Kidney capillary endothelial cell (primary cell): ENCODE data around the gene VPS33B.
"Not testable (repeated sequence)": the region's sequence is repeated elsewhere in the genome, so short reads cannot be mapped to it uniquely, and the experiment has no call there.

Source experiments
- DNase-seq: peaks from one replicate; pipeline ENCODE4 v3.0.0-alpha.2; 2018; ENCODE audit warnings: low spot score

The VPS33B gene

DNA sequence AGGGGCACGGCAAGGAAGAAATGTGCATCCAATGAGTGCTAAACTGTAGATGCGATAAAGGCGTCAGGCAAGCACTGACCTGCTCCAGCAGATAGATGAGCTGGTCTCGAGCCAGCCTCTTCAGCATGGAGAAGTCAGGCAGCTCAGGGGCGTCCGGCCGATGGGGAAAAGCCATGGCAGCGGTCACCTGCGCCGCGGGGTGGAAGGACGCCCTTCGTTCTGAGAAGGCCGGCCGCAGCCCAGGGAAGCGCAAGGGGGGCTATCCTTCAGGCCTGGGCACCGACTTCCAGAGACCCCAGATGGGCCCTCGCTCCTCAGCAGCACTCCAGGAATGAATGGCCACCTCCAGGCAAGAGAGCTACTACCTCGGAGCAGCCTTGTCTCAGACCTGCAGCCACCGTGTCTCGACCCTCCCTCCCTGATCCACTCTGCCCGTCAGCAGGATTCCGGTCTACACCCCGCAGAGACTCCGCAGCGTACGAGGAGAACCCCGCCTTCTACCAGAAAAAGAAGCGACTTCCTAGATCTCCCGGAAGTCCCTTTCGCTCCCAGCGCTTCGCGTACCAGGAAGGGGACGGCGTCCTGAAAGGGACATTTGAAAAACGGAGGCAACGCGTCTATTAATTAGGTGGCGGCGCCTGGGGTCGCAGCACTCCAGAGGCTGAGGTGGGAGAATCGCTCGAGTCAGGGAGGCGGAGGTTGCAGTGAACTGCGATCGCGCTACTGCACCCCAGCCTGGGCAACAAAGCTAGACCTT lies at the start of gene VPS33B:
VPS33B (minus strand) TSS at position 520 of the 757 bp plus-strand sequence; CDS start at position 175, 345 bp downstream.
- peak; percentile 76 for DNase-seq

DNA sequence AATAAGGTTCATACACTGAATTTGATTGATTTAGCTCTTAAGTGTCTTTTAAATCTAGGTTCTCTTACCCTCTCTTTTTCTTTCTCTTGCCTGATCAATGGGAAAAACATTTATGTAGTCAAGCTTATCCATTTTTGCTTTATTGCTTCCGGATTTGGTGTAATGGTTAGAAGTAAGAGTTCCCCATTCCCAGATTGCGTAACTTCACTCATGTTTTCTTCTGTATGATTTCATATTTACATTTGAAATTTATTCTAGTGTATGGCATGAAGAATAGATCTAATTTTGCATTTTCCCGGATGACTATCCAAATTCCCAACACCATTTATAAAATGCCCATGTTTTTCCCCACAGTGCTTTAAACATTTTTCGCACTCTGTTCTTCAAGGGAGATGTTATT lies 49.8 kb upstream of the VPS33B start:
- DNase-seq = no peak

DNA sequence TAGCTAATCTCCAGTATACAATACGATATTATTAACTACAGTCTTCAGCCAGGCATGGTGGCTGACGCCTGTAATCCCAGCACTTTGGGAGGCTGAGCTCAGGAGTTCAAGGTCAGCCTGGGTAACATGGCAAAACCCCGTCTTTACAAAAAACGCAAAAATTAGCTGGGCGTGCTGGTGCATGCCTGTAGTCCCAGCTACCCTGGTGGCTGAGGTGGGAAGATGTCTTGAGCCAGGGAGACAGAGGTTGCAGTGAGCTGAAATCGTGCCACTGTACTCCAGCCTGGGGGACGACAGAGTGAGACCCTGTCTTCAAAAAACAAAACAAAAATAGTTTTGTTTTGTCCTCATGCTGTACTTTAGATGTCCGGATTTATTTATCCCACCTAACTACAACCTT lies 48.5 kb upstream of the VPS33B start:
- no peak for DNase-seq

DNA sequence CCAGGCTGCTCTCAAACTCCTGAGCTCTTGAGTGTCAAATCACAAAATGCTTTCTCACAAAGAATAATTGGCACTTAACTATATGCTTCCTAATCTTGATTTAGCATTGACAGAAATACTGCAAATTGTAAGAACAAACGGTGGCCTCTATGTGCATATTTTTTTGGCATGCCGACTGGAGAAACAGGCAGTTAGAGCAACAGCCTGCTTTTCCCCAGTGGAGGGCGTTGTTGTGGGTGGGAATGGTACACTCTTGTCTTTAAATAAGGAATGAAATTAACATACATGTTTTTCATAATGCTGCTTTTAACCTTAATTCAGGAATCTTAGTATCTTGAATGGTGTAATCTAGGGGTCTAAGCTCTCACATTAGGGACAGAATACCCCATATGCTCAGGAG lies 46.6 kb upstream of the VPS33B start:
- DNase-seq = no peak

DNA sequence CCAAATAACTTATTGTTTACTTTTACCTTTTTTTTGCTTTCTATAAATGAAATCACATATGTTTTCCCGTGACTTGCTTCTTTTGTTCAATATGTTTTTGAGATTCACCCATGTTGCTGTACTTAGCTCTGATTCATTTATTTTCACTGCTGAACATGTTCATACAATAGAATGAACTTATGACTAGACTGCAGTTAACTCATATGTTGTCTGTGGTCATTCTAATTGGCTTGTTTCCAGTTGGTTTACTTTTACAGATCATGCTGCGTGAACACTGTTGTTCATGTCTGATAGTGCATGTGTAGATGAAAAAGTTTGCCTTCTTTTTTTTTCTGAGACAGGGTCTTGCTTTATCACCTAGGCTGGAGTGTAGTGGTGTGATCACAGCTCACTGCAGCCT lies 46.0 kb upstream of the VPS33B start:
- no peak for DNase-seq

DNA sequence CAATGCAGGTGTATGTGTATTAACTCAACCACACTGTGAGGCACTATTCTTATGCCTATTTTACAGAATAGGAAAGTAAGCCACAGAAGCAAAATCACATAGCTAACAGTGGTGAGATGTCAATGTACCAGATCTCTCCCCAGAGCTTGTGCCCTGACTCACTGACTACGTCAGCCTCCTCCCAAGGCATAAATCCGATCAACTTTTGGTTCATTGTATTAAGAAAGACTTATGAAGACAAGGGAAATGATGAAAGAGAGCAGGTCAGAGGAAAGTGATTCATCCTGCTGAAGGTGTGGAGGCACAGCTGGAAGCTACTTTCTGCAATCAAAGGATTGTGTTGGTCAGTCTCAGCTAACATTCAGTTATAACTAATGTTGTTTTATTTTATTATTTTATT lies 44.6 kb upstream of the VPS33B start:
- DNase-seq = no peak

DNA sequence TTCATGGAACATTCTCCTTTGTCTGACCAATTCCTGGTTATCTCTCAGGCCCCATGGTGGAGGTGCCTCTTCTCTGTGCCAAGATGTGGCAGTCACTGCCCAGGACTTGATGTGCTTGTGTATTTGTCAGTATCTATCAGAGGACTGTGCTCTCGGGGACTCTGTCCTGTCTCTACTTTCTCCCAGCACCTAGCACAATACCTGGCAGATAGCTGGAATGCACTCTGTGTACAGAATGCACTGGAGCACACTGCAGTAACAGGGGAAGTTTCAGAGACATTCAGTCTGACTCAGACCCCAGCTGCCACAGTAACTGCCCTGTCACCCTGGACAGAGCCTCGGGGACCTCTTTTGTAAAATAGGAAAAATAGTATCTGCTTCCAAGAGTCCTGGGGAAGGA lies 43.1 kb upstream of the VPS33B start:
- no peak for DNase-seq

DNA sequence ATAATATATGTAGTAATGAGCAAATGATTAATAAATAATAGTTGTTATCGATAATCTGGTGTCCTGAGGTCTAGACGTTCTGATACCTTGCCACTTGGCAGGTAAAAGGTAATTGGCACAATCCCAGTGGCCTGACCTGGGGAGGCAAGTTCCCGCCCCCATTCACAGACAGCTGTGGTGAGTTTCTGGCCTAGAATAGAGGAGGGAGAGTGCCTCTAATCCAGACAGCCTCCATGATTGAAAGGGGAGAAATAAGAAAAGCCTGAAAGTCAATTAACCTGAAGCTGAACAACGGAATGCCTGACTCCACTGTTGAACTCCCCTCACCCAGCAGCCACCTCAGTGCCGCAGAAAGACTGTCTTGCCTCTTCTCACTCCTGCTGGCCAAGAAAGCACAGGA lies 39.6 kb upstream of the VPS33B start:
- no peak for DNase-seq

DNA sequence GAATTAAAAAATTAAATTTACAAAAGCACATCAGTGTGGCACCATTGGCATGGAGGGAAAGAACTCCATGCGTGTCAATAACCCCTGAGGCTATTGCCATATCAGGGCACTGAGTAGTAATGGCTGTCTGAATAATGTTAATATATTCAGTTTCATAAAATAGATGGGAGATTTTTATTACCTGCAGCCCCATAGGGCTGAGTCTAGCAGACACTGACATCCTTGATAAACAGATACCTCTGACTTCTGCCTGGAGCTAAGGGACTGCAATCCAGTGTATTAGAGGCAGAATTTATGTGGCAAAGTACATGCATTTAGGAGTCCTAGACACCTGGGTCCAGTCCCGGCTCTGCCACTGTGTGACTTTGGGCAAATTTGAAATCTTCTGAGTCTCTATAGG lies 38.8 kb upstream of the VPS33B start:
- DNase-seq = no peak

DNA sequence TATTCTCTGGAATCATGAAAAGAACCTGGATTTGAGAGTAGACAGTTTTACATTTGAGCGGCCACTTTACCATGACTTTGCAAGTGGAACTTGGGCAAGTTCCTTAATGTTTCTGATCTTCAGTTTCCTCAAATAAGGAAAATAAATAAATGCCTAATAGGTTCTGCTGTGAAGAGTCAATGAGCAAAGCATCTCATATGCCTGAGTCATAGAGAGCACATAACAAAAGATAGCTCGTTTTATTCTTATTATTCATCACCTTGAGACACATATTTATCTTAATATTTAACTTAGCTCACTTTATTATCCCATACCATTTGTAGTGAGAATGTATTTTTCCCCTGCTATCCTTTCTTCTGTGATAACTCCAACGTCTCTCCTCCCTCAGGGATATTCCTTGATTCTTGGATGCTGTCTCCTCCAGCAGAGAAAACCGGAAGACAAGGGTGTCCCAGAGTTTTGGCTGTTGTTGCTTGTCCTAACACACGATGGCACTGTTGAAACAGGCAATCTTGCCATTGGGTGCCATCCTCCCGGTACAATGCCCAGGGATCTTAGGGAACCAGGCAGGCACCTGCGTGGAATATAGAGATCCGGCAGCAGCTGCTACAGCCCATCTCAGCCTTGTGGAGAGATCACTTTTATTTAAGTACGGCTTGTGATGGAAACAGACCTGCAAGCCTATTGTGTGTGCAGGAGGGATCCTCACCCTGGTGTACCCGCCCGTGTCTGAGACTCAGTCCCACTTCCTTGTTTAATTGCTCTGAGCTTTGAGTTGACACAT lies 33.3 kb upstream of the VPS33B start:
- peak; percentile 47 for DNase-seq

DNA sequence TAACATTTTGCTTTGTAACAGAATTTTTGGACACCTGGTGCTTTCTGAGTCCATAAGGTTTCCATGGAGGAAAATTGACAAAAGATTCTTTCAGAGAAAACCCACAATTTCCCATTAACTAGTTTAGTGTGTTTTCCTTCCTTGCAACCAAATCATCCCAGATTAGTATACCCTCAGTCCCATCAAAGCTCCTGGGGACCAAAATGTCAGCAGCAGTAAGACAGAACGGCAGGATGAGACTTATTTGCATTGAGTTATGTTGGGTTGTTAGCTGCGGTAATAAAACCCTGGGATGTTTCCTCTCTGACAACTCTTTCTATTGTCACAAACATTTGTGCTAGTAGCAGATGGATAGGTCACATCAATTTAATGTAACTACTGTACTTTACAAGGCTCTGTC lies 32.4 kb upstream of the VPS33B start:
- no peak for DNase-seq

DNA sequence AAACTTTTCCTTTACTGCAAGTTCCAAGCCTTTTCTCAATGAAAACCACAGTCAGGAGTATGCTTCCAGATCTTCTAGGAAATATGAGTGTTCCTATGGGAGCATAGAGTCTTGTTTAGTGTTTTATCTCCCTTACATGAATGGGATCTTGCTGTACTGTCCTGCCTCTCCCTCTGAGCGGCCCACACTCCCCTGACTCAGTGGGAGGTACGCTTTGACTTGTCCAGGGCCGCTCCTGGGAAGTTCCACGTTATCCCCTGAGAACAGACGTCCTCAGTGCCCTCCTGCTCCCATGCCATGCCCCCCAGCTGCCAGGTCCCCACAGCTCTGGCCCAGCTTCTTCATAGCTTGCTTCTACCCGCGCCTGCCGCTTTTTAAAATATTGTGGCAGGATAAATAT lies 28.9 kb upstream of the VPS33B start:
- no peak for DNase-seq

DNA sequence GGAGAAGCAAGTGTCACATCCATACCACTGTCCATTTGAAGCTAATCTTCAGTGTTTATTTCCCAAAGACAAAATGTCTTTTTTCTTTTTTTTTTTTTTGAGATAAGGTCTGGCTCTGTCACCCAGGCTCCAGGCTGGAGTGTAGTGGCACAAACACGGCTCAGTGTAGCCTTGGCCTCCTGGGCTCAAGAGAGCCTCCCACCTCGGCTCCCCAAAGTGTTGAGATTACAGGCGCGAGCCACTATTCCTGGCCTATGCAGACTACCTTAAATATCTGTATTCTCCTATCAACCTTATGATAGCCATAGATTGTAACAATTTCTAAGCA lies 27.7 kb upstream of the VPS33B start:
- no peak for DNase-seq

DNA sequence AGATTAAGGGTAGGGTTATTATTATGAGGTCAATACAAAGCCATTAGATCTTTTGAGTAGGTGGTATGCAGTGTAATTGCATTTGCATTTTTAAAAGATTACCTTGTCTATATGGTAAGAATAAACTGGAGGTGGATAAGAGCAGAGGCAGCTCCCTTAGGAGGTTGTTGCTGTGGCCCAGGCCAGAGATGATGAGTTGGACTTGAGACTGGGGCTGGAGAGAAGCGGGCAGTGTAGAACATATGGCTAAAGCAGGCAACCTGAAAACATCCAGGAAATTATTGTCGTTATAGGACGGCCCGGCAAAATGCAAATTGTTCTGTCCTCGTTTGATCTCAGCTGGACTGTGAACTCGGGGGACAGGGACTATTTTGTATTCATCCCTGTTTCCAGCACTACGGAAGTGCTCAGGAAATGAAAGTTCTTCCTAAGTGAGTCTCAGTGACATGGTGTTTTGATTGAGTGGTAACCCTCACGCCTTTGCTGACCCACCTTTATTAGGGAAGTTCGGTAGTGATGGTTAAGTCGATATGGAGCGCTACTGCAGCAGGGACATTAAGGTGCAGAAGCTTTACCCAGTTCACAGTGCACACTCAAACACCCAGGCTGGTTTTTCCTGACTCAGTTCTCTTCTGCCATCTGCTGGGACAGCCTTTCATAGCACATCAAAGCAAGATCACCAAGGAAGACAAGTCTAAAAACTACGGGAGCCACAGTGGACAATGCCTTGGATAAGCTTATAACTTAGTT lies 27.2 kb upstream of the VPS33B start:
- peak; percentile 51 for DNase-seq

DNA sequence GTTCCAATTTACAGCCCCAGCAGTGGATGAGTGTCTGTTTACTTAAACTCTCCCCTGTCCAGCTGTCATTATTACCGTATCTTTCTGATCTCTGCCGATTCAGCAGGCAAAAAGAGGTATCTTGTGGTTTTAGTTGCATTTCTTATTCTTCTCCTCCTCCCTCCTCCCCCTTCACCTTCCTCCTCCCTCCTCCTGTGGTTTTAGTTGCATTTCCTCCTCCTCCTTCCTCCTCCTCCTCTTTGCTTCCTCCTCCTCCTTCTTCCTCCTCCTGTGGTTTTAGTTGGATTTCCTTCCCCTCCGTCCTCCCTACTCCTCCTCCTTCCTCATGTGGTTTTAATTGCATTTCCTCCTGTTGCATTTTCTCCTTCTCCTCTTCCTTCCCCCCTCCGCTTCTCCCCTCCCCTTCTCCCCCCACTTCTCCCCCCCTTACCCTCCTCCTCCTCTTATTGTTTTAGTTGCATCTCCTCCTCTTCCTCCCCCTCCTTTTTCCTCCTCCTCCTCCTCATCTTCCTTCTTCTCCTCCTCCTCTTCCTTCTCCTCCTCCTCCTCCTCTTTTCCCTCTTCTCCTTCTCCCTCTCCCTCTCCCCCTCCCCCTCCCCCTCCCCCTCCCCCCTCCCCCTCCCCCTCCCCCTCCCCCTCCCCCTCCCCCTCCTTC lies 25.3 kb upstream of the VPS33B start:
- DNase-seq = no peak

DNA sequence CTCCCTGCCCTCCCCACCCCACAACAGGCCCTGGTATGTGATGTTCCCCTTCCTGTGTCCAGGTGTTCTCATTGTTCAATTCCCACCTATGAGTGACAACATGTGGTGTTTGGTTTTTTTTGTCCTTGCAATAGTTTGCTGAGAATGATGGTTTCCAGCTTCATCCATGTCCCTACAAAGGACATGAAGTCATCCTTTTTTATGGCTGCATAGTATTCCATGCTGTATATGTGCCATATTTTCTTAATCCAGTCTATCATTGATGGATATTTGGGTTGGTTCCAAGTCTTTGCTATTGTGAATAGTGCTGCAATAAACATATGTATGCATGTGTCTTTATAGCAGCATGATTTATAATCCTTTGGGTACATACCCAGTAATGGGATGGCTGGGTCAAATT lies 23.7 kb upstream of the VPS33B start:
- DNase-seq = not testable (repeated sequence)

DNA sequence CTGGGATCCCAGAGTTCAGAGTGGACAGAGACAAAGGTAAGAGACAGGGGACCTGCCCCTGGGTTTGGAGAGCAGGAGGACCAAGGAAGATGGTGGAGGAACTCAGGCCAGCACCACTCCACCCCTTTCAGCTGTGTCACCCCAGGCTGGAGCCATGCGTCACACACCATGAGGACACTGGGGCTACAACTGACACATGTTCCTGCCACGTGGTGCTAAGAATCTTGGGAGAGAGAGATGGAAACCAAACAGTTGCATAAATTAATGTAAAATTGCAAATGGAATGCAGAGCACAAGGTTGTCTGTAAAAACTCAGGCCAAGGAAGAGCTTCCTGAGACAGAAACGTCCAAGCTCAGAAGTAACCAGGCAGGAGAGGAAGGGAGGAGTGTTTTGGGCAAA lies 22.7 kb upstream of the VPS33B start:
- no peak for DNase-seq

DNA sequence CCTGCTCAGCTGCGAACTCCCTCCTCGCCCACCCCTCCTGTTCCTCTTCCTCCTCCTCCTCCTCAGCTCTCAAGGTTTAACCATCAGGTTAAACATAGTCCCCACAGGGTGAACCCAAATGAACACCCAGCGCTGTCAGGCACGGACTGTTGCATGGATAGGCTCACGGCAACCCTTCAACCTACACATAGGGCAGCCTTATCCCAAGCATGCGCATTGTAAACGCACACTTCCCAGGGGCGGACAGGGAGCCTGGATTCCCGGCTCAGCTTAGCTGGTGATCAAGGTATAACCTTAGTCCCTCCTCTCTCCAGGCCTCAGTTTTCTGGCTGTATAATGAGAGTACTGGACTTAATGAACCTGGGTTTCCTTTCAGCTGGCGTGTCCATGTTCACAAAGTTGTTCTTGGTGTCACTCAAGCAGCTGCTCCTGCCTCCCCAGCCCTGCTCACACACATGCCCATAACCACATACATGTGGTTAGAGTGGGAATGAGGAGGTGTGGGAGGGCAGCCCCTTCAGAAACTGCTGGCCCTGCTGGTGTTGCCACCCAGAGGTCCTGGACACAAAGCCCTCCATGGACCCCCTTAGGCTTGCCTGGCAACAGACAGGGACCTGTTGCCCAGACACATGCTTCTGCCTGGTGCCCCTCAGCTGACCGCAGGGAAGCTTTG lies 20.9 kb upstream of the VPS33B start:
- no peak for DNase-seq

DNA sequence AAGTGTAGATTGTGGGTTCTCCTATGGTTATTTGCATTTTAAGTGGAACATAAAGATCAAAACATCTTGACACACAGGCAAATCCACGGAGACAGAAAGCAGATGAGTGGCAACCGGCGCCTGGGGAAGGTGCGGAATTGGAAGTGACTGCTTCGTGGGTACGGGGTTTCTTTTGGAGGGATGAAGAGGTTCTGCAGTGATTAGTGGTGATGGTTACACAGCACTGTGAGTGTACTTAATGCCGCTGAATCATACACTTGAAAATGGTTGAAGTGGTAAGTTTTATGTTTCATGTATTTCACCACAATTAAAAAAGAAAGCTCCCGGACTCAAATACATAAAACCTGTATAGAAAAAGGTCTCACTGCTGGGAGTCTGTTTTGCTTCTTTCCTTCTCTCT lies 18.5 kb upstream of the VPS33B start:
- no peak for DNase-seq

DNA sequence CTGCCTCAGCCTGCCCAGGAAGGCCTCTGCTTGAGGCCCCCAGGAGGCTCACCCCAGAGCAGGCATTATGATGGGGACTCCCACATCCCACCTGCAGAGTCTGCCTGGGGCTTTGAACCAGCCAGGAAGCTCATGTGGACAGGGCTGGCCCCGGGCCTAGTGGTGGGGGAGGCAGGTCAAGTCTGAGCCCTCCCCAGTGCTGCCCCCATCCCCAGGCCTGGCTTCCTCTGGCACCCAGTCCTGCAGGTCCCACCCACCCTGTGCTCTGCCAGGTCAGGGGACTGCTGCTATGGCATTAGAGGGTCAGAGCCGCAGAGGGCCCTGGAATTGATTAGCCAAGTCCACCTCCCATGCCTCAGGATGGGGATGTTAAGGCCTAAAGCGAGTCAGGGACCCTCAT lies 17.6 kb upstream of the VPS33B start:
- DNase-seq = no peak

DNA sequence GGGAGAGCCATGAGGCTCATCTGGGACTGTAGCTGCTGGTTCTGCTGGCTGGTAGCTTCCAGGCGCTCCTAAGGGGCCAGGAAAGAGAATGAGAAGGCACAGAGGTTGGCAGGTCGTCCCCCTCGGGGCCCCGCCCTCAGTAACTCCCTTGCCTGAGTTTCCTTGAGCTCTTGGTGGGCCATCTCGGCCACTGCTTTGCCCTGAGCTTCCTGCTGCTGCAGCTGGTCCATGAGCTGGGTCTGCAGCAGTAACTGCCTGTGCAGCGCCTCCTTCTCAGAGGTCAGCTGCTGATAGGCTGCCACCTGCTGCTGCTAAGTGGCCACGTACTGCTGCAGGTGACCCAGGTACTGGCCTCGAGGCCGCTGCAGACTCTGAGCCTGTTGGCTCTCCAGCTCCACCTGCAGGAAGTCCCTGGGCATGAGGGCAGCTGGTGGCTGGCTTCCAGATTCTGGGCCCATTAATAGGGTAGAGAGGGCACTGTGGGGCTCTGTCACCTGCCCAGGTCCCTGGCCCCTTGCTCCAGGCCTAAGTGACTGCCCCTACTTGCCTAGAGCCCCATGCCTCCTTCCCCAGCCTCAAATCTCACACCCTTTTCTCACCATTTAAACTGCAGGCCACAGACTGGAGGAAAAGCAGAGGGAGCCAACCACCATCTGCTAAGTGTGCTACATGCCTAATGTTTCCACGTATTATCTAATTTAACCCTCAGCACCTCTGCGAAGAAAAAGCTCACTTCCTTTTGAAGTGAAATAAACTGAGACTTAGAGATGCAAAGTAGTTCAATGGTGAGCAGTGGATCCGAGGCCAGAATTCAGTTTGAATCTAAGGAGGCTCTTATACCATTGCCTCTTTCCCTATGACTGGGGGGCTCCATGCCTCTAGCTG lies 10.8 kb upstream of the VPS33B start:
- DNase-seq = no peak
